ENCODE measurements around the gene ADARB2.

DNA sequence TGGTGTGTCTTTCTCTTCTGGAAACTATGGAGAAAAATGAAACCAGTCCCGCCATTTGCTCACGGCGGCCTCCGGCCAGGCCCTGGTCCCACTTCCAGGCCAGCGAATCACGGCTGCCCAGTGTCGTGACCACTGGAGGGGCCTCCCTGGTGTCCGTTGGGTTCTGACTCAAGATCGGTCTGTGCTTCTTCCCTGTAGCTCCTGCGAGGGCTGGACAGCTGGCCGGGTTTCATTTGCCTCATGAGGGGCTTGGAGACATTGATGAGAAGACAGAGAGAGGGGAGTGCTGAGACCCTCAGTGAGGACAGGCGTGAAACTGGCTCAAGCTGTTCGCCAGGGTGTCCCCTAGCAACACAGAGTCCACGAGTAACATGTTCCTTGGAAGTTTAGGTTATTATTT, 108.6 kb downstream of the ADARB2 start:
- TF ChIP-seq, protein P1, sequence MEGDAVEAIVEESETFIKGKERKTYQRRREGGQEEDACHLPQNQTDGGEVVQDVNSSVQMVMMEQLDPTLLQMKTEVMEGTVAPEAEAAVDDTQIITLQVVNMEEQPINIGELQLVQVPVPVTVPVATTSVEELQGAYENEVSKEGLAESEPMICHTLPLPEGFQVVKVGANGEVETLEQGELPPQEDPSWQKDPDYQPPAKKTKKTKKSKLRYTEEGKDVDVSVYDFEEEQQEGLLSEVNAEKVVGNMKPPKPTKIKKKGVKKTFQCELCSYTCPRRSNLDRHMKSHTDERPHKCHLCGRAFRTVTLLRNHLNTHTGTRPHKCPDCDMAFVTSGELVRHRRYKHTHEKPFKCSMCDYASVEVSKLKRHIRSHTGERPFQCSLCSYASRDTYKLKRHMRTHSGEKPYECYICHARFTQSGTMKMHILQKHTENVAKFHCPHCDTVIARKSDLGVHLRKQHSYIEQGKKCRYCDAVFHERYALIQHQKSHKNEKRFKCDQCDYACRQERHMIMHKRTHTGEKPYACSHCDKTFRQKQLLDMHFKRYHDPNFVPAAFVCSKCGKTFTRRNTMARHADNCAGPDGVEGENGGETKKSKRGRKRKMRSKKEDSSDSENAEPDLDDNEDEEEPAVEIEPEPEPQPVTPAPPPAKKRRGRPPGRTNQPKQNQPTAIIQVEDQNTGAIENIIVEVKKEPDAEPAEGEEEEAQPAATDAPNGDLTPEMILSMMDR (IDR thresholded peaks at IDR 0.05) = no peak
- TF ChIP-seq POLR2A (IDR thresholded peaks at IDR 0.05) (no peak), POLR2AphosphoS5 (IDR thresholded peaks at IDR 0.05) (no peak)

All from suprapubic skin (tissue), 4 donors.